Dermis microvascular lymphatic vessel endothelial cell (primary cell): Measurements from ENCODE around the gene CYBRD1. TPM values are rescaled to one million over a fixed set of nuclear protein-coding genes. Genes with fewer than 3 reads are reported as not detected.
"Not testable (repeated sequence)": the region's sequence is repeated elsewhere in the genome, so short reads cannot be mapped to it uniquely, and the experiment has no call there.

ENCODE experiments used
- DNase-seq, 2 donors: peaks; one replicate each; pipeline versions ENCODE4 v3.0.0 to v3.0.0-alpha.2; 2010; ENCODE audit warnings: low read depth in 2 of 2
- total RNA-seq: library from RNA; depleted of rRNA; stranded (reverse); fragments of >200 nt; gene quantifications from 2 replicates; pipeline ENCODE4 v1.2.1, GENCODE V29; 2014

Gene CYBRD1, protein sequence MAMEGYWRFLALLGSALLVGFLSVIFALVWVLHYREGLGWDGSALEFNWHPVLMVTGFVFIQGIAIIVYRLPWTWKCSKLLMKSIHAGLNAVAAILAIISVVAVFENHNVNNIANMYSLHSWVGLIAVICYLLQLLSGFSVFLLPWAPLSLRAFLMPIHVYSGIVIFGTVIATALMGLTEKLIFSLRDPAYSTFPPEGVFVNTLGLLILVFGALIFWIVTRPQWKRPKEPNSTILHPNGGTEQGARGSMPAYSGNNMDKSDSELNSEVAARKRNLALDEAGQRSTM
- total RNA-seq, result 9.6 and 22.8 TPM in 2 replicates

DNA sequence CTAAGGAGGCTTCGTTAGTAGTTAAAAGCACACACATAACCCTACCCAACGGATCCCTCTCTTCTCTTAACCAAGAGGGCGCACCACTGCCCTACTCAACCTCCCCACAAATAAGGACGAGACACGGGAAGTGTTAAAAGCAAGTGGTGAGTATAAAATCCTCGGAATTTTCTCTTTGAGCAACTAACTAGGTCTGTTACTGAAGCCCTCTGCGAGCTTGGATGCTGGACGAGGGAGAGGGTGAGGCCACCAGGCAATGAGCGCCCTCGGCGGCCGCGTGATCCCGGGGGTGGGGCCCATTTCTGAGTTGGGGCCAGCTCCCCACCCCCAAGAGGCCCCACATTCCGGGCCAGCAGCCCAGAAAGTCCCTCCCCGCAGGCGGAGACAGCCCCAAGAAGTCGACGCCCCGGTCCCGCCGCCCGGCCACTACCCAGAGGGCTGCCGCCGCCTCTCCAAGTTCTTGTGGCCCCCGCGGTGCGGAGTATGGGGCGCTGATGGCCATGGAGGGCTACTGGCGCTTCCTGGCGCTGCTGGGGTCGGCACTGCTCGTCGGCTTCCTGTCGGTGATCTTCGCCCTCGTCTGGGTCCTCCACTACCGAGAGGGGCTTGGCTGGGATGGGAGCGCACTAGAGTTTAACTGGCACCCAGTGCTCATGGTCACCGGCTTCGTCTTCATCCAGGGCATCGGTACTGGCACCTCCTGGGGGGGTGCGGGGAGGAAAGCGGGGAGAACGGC is at the start of gene CYBRD1:
Gene CYBRD1, plus strand, starts transcription at position 423 of the 736 bp plus-strand sequence. Its CDS starts 72 bp downstream, at position 495.
- peak in 1 of 2 donors; percentile 76 for DNase-seq

DNA sequence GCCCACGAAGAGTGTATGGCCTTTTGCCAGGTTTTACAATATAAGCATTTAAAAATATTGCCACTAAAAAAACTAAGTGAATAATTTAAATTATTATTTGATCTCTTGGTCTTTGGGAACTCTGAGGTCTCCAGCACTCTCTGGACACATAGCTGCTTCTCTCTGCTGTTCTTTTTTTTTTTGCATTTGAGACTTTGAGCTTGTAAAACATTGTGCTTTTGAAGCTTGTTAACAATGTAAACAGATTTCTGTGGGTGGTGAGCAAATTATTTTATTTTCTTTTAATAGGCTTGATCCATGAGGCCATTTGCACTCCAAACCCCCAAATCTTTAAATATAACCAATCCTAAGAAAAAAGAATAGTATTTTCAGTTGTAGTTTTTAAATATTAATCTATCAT is 46.3 kb upstream of the CYBRD1 start:
- DNase-seq, result no peak

DNA sequence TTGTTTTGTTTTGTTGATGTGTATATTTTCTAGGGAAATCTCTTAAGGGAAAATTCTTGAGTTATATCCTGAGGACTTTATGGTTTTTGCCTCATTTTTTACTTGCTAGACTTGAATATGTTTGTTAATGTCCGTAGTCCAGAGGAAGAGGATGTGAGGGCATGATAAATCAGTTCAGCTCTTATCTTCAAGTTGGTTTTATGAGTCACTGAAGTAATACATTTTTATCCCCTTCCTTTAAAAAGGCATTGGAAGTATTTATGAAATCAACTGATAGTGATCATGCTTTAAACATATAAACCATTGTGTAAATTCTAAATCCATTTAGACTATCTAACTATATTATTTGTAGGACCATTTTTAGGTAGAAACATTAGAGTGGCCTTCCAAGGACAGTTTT is 43.9 kb upstream of the CYBRD1 start:
- peak in 1 of 2 donors; percentile 61 for DNase-seq

DNA sequence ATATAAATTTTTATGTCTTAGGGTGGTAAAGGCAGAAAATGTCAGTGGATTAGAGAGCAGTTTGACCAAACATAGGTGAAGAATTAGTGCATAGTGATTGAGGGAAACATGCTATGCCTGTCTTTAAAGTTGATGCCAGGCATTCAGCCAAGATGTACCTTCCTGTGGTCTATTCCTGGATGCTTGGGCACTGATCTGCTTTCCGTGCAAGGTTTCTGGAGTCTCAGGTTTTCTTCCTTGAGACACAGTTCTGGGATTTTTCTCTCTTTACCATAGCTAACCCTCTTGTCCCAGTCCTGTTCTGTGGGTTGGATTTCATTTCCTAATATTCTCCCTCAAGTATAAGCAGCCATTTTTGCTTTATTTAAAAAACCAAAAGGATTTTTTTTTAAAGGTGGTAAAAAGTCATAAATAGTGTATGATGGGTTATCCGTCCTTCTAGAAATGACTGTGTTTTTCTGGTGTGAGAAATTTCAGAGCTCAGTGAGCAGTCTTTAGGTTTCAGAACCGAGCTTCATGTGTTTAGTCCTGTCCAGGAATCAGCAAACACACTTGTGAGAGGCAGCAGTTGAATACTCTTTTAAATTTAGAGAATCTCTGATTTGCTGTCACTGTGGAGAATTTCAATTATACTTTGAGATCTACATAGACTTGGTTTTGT is 43.0 kb upstream of the CYBRD1 start:
- peak in 1 of 2 donors; percentile 26 for DNase-seq

DNA sequence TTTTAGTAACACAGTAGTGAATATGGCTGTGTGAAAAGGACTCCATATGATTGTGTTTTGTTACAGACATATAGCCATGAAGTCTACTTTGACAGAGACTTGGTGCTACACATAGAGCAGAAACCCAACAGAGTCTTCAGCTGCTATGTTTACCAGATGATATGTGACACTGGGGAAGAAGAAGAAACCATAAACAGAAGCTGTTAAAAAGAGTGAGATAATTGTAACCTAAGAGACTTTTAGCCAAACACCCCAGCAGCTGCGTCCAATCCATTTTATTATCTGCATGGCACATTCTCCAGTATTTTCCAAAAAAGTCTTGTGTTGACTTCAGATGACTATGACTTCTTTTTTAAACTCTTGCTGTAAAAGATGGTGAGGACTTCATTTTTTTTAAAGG is 41.4 kb upstream of the CYBRD1 start:
- DNase-seq, result no peak

DNA sequence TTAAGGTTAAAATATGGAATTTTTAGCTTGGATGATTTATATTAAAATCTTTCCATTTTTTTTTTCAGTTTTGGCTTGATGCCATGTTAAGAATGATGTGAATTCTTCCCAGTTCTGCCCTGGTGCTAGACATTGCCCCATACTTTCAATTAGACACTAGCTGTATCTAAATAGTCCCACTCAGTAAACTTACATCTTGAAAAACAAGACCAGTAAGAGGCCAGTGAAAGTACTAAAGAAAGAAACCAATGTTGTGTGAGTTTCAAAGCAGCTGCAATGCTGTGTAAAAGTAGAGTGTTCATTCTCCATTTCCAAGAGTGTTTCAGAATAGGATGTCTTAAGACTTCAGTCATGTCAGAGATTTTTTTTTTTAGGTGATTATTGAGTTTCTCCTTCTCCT is 40.0 kb upstream of the CYBRD1 start:
- DNase-seq, result no peak

DNA sequence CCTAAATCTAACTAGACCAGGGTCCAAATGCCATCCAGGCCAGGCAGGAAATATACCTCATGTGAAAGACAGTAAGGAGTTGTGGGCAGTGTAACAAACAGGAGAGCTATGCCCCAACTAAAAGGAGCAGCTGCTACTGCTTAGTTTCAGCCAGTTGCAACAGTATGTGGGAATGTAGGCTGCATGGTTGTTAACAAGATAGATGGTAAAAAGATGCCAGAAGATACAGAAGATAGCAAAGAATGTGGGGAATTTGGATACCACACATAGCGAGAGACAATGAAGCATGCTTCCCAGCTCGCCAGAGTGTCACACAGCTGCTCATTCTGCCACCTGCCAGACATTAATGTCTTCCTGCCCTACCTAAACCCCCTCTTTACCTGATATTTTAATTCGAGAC is 39.4 kb upstream of the CYBRD1 start:
- DNase-seq, result no peak

DNA sequence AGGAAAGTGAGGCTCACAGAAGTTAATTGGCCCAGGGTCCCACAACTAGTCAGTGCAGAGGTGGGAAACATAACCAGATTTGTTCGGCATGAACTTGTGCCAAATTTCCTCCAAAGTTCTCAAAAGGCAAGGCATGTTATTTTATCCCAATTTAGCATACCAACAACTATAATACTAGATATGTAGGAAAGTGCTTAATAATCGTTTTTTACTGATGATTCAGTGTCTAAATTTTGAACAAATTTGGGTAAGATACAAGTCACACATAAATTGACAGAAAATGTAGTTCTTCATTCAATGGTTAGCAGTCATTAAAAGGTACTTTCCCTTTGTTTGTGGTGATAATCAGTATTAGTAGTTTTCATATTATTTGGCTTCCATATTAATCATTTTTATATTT is 38.5 kb upstream of the CYBRD1 start:
- DNase-seq, result no peak

DNA sequence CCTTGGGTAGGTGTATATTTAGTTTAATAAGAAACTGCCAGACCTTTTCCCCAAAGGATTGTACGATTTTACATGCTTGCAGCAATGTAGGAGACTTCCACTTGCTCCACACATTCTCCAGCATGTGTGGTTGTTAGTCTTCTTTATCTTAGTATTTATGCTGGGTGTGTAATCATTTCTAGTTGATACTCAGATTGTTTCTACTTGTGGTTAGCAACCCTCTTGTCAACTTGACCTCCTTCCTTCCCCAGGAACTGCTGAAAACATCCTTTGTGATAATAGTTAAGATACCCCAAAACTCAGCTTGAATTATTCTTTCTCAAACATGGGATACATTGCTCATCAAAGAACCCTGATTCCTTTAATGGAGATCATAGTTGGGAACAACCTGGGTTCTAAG is 37.2 kb upstream of the CYBRD1 start:
- DNase-seq, result no peak

DNA sequence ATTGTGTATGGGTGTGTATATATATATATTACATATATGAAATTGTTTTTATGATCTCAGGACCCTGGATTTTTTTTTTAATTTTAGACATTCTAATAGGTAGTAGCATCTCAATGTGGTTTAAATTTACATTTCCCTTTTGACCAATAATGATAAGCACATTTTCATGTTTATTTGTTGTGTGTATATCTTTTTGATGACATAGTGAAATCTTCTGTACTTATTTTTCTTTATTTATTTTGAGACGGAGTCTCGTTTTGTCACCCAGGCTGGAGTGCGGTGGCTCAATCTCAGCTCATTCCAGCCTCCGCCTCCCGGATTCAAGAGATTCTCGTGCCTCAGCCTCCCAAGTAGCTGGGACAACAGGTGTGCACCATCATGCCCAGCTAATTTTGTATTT is 35.1 kb upstream of the CYBRD1 start:
- DNase-seq, result no peak

DNA sequence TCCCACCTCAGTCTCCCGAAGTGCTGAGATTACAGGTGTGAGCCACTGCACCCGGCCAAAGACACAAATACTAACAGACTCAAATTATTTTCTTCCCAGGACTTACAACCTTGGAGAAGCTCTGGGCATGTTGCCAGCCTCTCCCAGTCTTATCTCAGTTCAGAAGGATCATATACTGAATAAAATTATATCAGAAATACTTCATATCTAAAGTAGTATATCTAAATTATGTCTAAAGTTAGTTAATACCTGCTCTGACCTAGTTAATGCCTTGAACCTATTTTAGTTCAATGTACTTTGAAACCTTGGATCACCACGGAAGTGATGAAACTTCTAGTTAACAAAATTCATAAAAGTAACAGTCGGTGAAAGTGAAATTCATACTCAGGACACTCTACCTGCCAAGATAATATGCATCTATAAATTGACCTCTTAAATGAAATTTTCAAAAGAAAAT is 34.4 kb upstream of the CYBRD1 start:
- DNase-seq, result no peak

DNA sequence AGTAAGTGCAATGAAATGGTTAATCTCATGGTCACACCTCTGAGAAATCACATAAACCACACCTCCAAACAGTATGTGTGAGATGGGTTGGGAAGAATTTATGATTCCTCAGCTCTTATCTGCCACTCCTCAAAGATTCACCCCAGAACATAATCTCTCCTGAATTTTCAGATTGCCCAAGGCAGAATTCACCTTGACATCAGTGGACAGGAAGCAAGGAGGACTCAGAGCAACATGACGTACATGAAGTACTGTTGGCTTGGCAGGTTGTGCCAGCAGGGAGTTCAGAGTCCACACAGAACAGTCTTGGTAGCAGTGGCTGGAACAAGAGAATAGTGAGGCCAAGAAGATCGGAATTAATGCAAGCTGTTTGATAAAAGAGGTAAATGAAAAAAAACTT is 31.7 kb upstream of the CYBRD1 start:
- no peak for DNase-seq

DNA sequence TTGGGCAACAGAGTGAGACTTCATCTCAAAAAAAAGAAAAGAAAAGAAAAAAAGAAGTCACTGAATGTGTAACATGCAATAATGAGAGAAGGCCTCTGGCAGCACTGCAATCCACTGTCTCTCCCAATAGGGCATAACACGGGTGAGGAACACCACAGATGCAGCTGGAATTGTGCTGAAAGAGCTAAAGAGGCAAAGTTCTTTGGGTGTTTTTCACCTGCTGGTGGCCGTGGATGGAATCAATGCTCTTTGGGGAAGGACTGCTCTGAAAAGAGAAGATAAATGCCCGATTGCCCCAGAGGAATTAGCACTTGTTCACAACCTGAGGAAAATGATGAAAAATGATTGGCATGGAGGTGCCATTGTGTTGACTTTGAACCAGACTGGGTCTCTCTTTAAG is 31.0 kb upstream of the CYBRD1 start:
- DNase-seq, result no peak

DNA sequence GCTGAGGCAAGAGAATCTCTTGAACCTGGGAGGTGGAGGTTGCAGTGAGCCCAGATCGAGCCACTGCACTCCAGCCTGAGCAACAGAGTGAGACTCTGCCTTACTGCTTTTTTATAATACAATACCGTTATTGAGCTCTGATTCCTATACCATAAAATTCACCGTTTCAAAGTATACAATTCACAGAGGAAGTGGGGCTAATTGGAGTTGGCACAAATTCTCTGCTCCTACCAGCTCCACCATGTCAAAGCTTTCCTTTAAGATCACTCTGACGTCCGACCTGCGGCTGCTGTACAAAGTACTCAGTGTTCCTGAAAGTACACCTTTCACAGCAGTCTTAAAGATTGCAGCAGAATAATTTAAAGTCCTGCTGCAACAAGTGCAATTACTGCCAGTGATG is 29.6 kb upstream of the CYBRD1 start:
- no peak for DNase-seq

DNA sequence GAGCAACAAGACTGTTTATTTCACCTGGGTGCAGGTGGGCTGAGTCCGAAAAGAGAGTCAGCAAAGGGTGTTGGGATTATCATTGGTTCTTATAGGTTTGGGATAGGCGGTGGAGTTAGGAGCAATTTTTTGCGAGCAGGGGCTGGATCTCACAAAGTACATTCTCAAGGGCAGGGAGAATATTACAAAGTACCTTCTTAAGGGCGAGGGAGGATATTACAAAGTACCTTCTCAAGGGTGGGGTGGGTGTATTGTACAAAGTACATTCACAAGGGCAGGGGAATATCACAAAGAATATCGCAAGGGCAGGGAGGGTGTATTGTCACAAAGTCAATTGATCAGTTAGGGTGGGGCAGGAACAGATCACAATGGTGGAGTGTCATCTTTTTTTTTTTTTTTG is 24.6 kb upstream of the CYBRD1 start:
- not testable (repeated sequence) for DNase-seq

DNA sequence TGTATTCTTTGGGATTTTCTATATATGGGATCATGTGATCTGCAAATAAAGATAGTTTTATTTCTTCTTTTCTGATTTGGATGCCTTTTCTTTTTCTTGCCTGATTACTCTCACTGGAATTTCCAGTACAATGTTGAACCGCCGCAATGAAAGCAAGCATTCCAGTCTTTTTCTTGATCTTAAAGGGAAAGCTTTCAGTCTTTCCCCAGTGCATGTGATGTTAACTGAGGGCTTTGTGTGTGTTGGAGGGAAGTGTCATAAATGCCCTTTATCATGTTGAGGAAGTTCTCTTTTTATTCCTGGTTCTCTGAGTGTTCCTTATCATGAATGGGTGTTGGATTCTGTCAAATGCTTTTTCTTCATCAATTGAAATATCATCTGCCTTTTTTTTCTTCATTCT is 16.9 kb upstream of the CYBRD1 start:
- no peak for DNase-seq

DNA sequence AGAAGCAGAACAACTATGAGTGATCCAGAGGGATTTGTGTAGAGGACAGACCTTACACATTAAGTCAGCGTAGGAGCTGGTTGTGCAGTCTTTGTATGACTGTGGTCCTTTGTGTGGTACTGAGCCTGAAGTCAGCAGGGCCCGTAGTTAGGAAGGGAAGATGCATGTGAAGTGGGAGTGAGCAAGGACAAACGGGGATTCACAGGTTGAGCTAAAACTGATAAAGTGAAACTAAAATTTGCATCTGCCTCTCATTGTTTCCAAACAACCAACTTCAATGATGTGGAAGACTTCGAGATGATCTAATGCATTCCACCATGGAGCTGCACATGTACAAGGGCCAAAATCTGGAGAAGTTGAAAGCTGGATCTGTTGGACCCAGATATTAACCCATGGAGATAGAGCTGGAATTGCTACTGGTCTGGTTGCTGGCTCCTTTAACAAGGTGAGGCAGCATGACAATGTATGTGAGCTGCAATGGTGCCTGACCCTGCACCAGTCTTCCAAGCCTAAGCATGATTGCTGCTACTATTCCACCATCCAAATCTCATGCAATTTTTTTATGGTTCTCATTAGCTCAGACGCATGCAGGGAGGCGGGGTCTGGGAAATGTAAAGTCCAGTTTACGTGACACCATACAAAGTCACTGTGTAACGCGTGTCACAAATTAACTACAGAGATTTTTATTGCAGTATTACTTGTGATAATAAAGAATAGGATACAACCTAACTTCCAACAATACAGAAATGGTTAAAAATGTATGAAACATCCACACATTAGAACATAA is 12.1 kb upstream of the CYBRD1 start:
- no peak for DNase-seq

DNA sequence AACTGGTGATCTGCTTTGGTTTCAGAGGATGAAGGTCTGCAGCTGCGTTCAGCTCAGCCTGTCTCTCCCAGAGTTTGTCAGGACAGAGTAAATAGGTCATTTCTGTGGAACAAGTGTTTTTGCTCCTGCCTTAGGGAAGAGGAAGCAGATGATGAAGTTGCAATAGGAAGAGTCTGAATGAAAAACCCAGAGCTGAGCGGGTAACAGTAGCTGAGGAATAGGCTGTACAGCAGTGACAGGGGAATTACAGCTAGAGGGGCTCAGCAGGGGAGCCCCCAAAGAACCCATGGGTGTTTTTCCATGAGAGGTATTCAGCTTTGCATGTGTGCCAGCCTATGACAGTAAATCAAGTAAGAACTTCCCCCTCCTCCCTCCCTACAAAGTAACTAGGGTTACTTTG is 10.3 kb upstream of the CYBRD1 start:
- DNase-seq, result no peak

DNA sequence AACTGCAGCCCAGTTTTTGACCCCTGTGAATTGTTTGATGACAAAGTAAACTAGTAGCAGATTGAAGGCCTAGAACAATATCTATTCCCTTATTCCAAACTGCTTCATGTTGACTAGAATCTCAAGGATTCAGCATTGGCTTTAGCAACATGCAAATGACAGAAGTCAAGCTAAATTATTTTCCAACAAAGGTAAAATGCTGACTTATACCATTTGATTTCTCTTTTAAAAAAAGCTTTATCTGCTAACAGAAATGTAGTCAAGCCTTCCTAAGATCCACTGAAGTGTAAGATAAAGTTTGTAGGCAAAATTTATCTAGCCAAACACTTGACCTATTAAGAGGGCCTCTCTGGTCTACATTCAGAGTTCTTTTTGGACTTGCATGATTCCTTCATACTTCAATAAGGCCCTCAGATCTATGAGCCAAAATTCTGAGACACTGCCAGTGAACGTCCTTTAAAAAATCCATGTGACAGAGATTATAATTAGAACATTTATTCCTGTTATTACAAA is 9.5 kb upstream of the CYBRD1 start:
- DNase-seq, result no peak

DNA sequence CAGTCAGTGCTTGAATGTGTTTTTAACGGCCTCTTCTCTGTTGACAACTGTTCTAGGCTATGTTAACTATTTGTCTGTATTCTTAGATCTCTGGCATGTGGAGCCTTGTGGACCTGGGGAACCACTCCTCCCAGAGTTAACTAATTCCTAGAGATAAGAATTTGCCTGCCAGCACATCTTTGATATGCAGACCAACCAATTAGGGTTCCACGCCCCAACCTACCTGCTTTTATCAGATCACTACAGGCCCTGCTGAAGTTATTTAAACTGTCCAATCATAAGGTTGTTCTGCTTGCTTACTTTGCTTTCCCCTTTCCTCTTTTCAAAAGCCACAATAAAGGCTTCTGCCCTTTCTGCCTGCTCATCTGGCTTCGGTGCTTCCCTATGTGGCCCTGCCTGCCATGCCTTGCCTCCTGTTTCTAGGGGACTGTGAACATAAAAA is 8.5 kb upstream of the CYBRD1 start:
- DNase-seq, result no peak

DNA sequence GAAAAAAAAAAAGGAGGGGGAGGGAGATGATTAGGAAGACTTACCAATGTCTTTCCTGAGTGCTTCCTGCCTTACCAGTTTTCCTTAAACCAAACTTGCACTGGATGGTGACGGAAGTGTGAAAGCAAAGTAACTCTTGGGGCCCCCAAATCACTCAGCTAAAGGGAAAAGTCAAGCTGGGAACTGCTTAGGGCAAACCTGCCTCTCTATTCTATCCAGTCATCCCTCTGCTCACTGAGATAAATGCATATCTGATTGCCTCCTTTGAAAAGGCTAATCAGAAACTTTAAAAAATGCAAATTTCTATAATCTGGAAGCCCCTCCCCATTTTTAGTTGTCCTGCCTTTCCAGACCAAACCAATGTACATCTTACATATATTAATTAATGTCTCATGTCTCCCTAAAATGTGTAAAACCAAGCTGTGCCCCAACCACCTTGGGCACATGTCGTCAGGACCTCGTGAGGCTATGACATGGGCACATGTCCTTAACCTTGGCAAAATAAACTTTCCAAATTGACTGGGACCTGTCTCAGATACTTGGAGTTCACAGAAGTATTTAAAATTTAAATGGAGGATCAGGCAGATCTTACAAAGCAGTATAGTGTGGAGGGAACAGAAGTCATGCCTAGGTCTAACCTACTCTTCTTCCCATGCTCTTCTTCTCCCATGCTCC is 7.2 kb upstream of the CYBRD1 start:
- no peak for DNase-seq
